GM21528 (cell line): ENCODE results near the gene KCNJ5.
A peak's percentile ranks its signal among the peaks of the same experiment; 100 is the strongest.

Experiments used
- ATAC-seq: cut with Tn5 transposase; IDR thresholded peaks from one replicate; pipeline ENCODE4 v1.9.1; 2021; ENCODE audit warnings: mild to moderate bottlenecking, moderate library complexity; ENCODE audit not compliant: unreplicated experiment, low FRiP score

The KCNJ5 gene

GRCh38 chr11:128893578-128894285 lies 2.6 kb downstream of the KCNJ5 start:
- peak; percentile 85 for ATAC-seq

GRCh38 chr11:128894286-128894681 lies 3.1 kb downstream of the KCNJ5 start:
- peak; percentile 21 for ATAC-seq

- ATAC-seq, result no peak
These were observed 3.5 kb downstream of the KCNJ5 start for GRCh38 chr11:128894685-128895084.

- ATAC-seq, result no peak
These were observed 4.4 kb downstream of the KCNJ5 start for GRCh38 chr11:128895526-128895925.

GRCh38 chr11:128896356-128896755 lies 5.2 kb downstream of the KCNJ5 start:
- ATAC-seq, result no peak

GRCh38 chr11:128897826-128898225 lies 6.7 kb downstream of the KCNJ5 start:
- no peak for ATAC-seq

GRCh38 chr11:128898580-128899344 lies 7.6 kb downstream of the KCNJ5 start:
- ATAC-seq, result no peak

GRCh38 chr11:128900468-128900867 lies 9.3 kb downstream of the KCNJ5 start:
- no peak for ATAC-seq

- no peak for ATAC-seq
These were observed 10.7 kb downstream of the KCNJ5 start for GRCh38 chr11:128901653-128902514.

- no peak for ATAC-seq
These were observed 11.4 kb downstream of the KCNJ5 start for GRCh38 chr11:128902515-128903066.

GRCh38 chr11:128903248-128904061 lies 12.3 kb downstream of the KCNJ5 start:
- no peak for ATAC-seq

- ATAC-seq, result no peak
These were observed 13.1 kb downstream of the KCNJ5 start for GRCh38 chr11:128904303-128904655.

GRCh38 chr11:128904656-128905344 lies 13.6 kb downstream of the KCNJ5 start:
- peak; percentile 38 for ATAC-seq

- peak; percentile 53 for ATAC-seq
These were observed 14.4 kb downstream of the KCNJ5 start for GRCh38 chr11:128905345-128906184.

- no peak for ATAC-seq
These were observed 15.3 kb downstream of the KCNJ5 start for GRCh38 chr11:128906185-128907050.

GRCh38 chr11:128907585-128907984 lies 16.4 kb downstream of the KCNJ5 start:
- ATAC-seq, result no peak

GRCh38 chr11:128908391-128909246 lies 17.5 kb downstream of the KCNJ5 start:
- ATAC-seq, result no peak
